ENCODE results near the gene TMEM238.
A peak's percentile ranks its signal among the peaks of the same experiment; 100 is the strongest.

The TMEM238 gene

GRCh38 chr19:55360902-55361301 is 23.2 kb downstream of the TMEM238 start:
- H3K4me3 ChIP-seq (ENCODE audit: low read depth, low read length) = no peak overlapping the region

- no peak overlapping the region for H3K4me3 ChIP-seq (ENCODE audit: low read depth, low read length)
Observed at GRCh38 chr19:55358943-55359908, 24.9 kb downstream of the TMEM238 start.

GRCh38 chr19:55358493-55358892 is 25.6 kb downstream of the TMEM238 start:
- H3K4me3 ChIP-seq (ENCODE audit: low read depth, low read length) = no peak overlapping the region

GRCh38 chr19:55355213-55355821 is 28.8 kb downstream of the TMEM238 start:
- no peak overlapping the region for H3K4me3 ChIP-seq (ENCODE audit: low read depth, low read length)

- peak within 1 kb of the TSS; percentile 37 for H3K4me3 ChIP-seq (ENCODE audit: low read depth, low read length)
Observed at GRCh38 chr19:55354698-55355212, 29.3 kb downstream of the TMEM238 start, which contains the start of gene COX6B2. Gene COX6B2 (minus strand): TSS chr19:55354719. CDS start chr19:55354521, 198 bp downstream.

GRCh38 chr19:55353803-55354697 is 30.0 kb downstream of the TMEM238 start:
- H3K4me3 ChIP-seq (ENCODE audit: low read depth, low read length) = peak overlapping the region; percentile 37

- H3K4me3 ChIP-seq (ENCODE audit: low read depth, low read length) = peak overlapping the region; percentile 37
Observed at GRCh38 chr19:55353356-55353802, 30.7 kb downstream of the TMEM238 start.

- no peak overlapping the region for H3K4me3 ChIP-seq (ENCODE audit: low read depth, low read length)
Observed at GRCh38 chr19:55352549-55353145, 31.4 kb downstream of the TMEM238 start.

- H3K4me3 ChIP-seq (ENCODE audit: low read depth, low read length) = no peak overlapping the region
Observed at GRCh38 chr19:55352040-55352439, 32.1 kb downstream of the TMEM238 start.

- no peak overlapping the region for H3K4me3 ChIP-seq (ENCODE audit: low read depth, low read length)
Observed at GRCh38 chr19:55350620-55351315, 33.3 kb downstream of the TMEM238 start.

GRCh38 chr19:55348317-55349034 is 35.6 kb downstream of the TMEM238 start:
- H3K4me3 ChIP-seq (ENCODE audit: low read depth, low read length) = no peak overlapping the region

GRCh38 chr19:55347442-55348009 is 36.6 kb downstream of the TMEM238 start:
- H3K4me3 ChIP-seq (ENCODE audit: low read depth, low read length) = no peak overlapping the region

- no peak overlapping the region for H3K4me3 ChIP-seq (ENCODE audit: low read depth, low read length)
Observed at GRCh38 chr19:55346725-55347441, 37.2 kb downstream of the TMEM238 start.

GRCh38 chr19:55345818-55346724 is 38.0 kb downstream of the TMEM238 start:
- no peak overlapping the region for H3K4me3 ChIP-seq (ENCODE audit: low read depth, low read length)

- H3K4me3 ChIP-seq (ENCODE audit: low read depth, low read length) = no peak overlapping the region
Observed at GRCh38 chr19:55345101-55345817, 38.8 kb downstream of the TMEM238 start.

GRCh38 chr19:55344444-55344843 is 39.6 kb downstream of the TMEM238 start:
- no peak overlapping the region for H3K4me3 ChIP-seq (ENCODE audit: low read depth, low read length)
